Left kidney (tissue), 2 donors: ENCODE data around the gene HS3ST3B1. TPM values are rescaled to one million over a fixed set of nuclear protein-coding genes. Genes with fewer than 3 reads are reported as not detected.

Experiments used
- DNase-seq: peaks from one replicate; pipeline ENCODE4 v3.0.0-alpha.2; 2013
- polyA plus RNA-seq: library from polyadenylated mRNA; unstranded; fragments of 120-200 nt; gene quantifications from one replicate; pipeline ENCODE4 v1.2.1, GENCODE V29; 2013; ENCODE audit not compliant: insufficient read length

The HS3ST3B1 gene
- polyA plus RNA-seq, 1 donor: 26.8 TPM

DNA sequence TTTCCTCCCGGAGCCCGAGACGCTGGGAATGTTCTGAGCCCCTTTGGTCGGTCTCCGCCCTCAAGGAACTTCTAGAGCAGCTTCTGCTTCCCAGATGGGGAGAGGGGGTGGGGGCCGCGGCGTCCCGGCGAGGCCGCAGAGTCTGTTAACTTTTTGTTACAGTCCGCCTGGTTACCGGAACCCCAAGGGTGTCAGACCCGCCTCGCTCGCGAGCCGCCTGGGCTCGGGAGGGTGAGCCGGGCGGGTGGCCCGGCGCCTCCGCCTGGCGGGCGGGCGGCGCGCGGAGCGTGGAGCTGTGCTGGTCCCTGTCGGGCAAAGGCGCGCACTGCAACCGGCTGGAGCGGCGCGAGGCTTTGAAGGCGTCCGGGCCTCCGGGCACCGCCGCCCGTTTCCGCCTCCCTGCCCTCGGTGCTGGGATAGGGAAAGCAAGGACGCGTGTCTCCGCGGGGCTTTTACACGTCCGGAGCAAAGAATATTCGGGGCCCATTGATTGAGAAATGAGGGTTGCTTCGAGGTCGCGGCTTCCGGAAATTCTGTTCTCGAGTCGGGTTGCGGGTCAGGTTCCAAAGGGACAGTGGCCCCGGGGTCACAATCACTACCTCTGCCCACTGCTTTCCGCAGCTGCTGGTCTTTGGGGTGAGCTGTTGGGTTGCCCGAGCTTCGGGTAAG, 1.7 kb downstream of the HS3ST3B1 start:
- no peak for DNase-seq

DNA sequence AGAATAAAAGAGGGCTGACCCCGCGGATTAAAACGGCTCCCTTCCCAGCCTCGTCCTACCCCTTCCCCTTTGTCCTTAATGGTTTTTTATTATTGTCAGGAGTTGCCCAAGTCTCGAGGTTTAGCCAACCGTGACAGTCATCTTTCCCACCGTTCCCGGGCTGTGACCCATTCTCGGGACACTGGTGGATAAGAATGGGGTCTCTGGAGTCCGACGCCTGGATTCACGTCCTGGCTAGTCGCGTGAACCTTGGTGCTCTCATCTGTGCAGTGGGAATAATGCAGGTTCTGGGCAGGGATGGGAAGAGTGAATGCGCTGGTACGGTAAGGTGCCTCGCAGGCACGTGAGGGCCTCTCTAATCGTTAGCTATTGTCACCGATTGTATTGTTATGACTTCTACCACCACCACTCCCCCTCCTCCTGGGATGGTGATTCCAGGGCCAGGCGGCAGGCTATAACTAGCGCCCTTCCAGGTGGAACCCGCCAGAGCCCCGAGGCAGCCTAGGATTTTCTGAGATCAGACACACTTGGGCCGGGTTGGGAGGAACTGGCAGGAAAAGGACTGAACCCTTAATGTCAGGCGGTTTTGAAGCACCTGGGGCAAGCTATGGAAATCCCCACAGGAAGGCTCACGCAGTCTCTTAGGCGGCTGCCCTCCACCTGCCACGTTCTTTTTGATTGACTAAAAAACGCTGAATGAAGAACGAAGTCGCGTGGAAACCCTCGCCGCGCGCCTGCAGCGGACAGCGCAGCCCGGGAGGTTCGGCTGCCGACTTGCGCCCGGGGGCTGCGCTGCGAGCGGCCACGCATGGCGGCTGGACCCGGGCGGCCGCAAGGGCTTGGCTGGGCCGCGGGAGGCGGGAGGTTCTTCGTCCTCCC, 2.7 kb downstream of the HS3ST3B1 start:
- DNase-seq: no peak

DNA sequence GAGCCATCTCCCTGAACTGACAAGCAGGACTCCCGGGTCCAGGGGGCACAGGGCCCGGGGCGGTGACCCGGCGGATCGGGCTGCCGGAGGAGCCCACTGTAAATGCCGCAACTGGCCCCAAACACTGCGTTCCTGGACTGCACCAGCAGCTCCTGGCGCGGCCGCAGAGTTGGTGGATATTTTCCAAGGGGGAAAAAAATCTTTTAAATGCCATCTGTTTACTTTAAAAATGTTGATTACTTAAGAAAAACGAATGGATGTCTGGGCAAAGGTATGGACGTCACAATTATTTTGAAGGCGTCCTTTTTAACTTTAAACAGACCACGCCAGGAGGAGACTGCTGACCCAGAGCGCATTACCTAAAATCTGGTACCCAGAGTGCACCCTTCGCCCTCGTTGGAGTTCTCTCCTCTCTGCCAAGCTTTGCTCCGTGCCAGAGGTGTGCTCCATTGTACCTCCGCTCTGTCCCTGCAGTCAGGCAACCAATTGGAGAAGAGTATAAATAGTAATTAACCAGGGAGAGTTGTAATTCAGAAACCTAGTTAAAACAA, 3.4 kb downstream of the HS3ST3B1 start:
- no peak for DNase-seq

DNA sequence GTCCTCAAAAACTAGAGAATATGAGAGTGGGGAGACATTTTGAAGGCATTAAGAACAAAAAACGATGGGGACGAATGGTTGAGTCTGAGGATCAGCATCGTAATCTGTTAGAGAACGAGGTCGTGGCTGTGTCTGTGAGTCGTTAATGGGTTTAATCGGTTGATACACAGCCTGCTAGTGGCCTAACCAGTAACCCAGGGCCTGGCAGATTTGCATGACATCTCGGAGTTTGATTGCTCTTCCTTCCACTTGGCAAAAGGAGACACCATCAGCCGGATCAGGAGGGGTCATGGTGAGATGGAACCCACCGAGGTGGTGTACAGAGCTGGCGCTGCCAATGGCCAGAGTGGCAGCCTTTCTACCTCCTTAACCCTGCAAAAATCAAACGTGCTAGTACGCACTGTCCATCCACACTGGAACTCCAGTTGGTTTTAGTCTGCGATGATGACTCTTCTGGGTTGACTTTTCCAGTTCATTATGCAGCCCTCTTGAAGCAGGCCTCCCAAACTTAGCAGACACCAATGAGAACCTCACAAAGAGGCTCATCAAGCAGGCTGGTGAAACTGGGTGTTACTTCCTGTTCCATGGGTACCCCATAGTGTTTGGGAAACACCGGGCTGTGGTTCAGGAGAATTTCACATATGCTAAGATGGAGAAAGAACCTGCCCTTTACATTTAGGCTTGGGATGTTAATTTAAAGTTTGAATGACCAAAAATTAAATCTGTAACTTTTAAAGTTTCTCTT, 4.1 kb downstream of the HS3ST3B1 start:
- DNase-seq: no peak

DNA sequence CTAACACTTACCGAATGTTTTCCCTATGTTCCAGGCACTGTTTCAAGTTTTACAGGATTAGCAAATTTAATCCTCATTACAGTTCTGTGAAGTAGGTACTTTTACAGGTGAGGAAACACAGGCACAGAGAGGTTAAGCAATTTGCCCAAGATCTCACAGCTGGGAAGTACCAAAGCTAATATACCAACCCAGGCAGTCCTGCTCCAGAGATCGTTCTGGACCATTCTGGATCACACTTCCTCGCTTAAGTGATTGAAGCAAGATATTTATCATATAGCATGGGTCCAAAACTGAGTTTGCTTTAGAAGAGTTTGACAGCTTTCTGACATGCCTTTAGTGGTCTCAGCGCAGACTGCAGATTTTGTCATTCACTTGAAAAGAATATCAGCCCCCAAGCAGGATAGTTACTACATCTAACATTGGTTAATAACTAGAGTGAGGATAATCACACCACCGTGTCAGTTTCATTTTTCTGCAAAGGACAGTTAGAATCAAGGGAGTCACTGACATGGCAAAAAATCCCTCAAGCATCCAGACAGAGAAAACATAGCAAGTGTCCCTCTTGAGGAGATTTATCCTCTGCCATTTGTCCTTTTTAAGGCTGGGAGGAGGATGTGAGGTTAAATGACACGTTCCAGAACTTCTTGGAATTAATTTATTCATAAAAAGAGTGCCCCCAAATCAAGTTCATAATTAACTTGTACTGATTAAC, 5.1 kb downstream of the HS3ST3B1 start:
- DNase-seq: no peak

DNA sequence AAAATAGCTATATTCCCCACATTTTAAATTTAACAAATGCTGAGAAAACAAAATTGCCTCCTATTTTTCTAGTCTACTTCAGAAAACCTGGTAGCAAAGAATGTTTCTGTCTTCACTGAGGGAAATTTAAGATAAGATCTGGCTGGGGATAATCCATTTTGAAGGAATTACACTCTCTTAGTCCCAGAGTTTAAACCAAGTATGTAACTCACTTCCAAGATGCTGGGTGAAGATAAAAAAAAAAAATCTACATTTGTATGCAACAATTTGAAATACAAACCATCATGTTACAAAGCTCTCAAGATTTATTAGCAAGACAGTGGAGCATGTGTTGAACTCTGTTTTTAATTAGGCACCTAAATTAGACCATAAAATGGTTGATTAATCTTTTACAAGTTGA, 5.7 kb downstream of the HS3ST3B1 start:
- DNase-seq: no peak

DNA sequence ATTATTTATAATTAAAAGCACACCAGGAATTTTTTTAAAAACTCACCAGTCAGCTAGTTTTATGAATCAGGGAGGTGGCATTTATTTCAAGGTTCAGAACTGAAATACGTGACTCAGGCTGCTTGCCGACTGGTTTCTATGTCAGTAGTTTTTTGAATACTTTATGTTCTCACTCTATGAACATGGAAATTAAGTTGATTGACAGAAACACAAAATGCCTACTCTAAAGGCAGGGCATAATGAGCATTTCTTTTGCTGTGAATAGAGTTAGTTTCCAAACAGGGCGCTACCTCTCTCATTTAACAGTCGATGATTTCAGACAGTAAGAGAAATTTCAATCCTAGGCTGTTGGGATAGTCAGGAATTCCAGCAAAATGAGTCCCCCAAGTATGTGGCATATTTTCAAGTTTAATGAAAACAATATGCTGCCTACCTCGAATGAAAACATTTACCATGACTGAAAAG, 6.7 kb downstream of the HS3ST3B1 start:
- DNase-seq: no peak

DNA sequence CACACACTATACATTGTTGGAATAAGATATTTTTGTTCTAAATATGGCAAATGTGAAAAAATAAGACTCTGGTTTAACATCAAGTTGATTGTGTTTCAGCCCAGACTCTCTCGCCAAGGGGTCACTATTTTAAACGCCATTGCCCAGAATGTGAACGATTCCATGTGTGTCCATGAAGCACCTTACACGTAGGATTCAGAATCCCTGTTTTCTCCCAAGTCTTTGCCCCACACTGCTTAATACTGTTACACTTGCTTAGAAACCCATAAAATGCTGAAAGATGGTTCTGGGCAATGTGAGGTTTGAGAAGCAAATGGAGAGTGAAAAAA, 7.7 kb downstream of the HS3ST3B1 start:
- DNase-seq: no peak

DNA sequence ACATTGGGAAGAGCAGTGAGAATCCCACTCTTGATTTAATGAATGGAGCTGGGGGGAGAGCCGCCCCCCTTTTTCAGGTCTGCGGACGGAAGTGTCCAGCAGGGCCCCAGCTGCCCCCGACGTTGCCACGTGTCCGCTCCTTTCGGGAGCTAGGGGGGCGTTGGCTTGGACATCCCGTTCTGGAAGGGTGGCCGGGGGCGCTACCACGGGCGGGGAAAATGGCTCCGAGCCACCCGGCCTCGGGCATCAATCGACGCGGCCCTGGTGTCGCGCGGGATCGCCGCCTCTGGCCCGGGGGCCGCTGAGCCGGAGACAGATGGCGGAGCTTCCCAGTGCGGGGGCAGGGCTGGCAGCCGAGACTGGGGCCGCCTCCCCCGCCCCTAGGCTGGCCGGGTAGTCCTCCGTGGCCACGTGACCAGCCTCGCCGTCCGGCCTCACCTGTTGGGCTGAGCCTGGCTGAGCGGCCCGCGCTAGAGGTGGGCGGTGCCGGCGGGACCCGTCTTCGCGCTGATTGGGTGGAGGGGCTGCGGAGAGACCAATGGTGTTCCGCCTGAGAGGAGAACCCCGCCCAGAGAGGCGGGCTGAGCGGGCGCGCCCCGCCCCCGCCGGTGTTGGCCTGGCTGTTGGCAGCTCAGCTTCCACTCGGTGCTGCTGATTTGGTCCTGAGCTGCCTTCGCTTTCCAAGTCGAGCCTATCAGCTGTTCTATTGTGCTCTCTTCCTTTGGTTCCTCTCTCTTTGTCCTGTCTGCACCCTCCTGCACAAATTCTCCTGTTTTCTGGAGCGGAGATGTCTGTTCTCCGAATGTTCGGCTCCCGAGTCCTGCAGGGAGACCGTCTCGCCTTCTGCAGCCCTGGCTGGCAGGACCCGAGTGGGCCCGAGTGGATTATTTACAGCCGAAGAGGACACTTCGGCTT, 8.3 kb downstream of the HS3ST3B1 start:
- peak; percentile 90 for DNase-seq

DNA sequence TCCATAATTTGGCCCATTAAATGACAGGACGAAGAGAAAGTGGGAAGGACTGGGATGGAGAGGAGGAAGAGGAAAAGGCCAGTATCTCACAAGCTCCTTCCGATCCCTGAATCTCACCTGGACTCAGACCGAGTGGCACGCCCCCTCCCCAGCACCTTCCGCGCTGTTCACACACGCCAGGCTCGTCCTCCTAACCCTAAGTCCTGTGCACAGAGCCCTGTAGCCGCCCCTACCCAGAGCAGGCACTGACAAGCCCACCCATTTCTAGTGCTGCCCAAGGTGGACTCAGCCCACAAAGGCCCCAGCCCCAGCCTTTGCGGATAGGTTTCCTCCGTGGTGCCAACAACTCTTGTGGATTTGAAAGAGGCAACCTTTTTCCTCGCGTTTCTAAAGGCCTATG, 9.2 kb downstream of the HS3ST3B1 start:
- no peak for DNase-seq

DNA sequence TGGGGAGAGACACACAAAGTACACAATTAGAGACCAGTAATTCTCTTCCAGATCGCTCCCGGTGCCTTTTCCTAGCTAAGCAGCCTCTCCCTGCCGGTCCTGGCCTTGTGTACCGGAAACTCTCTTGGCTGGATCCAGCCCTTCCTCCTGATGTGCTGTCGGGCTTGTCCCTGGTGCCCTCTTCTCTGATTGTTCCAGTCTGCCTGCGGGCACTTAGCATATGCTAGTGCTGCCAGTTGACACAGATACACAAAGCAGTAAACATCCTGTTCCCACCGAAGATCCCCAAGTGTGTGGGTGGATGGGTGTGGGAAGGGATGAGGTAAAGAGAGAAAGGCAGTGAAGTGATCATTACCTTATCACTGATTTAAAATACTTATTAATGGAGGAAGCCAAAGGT, 9.7 kb downstream of the HS3ST3B1 start:
- no peak for DNase-seq

DNA sequence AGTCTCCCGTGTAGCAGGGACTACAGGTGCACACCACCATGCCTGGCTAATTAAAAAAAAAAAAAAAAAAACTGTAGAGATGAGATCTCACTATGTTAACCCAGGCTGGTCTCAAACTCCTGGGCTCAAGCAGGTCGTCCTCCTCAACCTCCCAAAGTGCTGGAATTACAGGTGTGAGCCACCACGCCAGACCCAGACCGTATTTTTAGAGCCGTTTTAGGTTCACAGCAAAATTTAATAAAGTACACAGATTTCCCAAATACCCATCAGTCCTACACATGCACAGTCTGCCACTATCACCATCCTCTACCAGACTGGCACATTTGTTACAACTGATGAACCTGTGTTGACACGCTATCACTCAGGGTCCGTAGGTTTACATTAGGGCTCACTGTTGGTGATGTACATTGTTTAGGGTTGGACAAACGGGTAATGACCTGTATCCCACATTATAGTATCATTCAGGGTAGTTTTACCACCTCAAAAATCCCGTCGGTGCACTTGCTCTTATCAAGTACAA, 10.4 kb downstream of the HS3ST3B1 start:
- DNase-seq: no peak

DNA sequence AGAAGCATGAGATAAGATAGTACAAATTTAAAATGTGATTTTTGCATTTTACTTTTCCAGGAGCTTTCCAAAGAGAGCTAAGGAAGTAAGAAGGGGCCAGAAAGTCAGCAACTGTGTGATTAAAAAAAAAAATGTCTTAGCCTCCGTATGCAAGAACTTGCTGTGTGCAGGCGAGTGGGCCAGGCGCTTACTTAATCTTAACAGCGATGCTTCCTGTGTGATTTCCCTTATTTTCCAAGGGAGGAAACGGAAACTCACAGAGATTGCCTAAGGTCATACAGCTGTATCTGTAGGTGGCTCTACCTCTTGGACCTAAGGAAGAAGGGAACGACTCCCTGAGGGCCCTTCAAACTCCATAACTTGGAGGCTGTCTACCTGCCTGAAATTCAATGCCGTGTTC, 11.1 kb downstream of the HS3ST3B1 start:
- no peak for DNase-seq

DNA sequence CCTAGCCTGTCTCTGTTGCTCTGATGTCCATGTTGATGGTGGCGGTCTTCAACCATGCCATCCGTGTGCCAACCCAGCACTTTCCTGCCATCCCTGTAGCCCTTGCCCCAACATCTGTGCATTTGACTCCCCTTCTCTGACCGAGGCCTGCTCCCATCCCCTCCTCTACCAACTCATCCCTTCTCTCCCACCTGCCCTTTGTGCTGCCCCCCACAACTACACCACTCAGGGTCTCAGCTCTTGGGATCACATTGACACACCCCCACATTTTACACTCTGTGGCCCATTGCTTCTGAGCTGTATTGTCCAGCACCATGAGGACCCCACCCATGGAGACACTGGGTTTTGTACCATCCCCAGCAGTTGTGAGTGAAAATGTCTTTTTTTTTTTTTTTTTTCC, 11.6 kb downstream of the HS3ST3B1 start:
- no peak for DNase-seq

DNA sequence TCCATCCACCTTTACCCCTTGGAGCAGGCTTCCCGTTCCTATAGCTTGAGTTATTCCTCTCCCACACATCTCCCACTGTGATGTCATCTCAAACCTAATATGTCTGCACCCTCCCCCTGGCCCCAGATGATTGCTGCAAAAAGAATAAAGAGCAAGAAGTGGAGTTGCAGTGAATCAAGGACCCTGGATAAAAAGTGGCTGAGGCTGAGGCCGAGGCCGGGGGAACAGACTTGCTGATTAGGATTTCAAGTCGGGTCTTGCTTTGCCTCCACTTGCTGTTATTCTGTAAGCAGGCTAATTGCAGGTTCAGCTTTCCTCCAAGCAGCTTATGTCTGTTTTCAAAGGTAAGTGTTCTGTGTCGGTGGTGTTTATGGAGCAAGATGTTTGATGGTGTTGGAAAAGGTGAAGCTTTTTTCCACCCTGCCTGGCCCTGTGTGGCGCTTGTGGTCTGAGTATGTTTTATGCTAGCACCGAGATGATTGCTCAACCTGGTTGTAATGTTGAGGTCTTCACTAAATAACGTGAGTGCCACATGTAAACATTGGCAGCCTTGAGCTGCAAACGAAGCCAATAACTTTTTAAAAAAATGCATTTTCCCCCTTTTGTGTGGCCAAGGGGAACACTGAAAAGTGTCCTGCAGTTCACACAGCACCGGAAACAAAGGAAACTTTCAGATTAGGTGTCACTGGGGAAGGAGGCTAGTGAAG, 15.4 kb downstream of the HS3ST3B1 start:
- DNase-seq: no peak

DNA sequence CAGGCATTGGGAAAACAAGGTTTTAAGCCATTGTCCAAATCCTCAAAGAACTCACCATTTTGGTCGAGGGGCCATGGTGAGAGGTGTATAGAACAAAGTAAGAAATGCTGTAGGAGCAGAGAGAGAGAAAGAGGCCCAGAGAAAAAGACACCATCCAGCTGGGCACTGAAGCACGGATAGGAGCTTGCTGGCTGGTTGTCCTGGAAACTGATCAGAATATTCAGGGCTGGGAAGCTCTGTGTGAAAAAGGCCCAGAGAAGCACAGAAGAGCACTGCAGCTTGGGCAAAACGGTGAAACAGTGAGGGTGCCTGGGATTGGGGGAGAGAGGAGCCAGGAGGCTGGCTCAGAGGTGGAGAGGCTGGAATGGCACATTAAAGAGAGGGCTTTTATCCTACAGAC, 16.5 kb downstream of the HS3ST3B1 start:
- no peak for DNase-seq

DNA sequence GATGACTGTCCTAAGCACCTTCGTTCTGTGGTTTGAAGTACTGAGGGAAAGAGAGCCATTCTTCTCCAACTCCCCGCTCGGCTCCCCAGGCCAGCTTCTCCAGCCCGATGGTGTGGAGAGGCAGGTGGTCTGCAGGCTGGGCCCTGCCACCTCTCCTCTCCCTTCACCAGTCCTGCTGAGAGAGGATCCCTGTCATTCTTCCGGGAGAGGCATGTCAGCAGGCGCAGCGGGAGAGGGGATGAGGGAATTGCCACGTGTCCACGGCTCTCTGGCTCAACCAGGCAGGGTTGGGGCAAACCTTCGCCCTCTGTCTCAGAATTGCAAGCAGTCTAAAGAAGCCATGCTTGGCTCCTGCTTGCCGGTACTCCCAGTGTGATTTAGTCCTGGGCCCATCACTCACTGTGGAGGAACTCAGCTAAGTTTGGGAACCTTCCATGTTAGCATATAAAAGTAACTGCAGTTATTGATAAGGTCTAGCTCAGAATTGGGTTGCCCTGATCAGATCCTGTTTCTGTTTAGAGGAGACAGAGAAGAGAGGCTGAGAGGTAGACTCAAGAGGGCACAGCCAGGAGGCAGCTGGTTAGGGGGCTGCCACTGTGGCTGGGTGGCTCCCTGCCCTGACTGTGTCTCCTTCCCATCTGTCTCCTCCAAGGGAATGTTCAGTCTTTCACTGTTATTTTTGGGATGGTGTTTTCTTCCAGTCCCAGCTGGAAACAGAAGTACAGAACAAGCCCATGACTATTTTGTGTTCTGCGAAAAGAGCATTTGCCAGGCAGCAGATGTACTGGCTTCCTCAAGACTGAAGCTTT, 17.4 kb downstream of the HS3ST3B1 start:
- no peak for DNase-seq

DNA sequence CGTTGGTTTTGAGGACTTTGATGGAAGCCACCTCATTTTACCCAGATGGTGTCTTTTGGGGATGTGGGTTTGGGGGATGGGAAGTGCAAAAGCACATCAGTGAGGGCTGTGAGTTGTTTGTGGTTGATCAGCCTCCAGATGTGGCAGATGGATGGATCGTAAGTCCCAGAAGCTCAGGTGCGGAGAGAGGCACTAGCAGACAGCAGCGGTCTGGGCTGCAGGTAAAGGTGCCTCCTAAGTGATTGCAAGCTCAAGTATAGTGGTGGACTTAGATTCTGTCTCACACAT, 18.0 kb downstream of the HS3ST3B1 start:
- DNase-seq: no peak

DNA sequence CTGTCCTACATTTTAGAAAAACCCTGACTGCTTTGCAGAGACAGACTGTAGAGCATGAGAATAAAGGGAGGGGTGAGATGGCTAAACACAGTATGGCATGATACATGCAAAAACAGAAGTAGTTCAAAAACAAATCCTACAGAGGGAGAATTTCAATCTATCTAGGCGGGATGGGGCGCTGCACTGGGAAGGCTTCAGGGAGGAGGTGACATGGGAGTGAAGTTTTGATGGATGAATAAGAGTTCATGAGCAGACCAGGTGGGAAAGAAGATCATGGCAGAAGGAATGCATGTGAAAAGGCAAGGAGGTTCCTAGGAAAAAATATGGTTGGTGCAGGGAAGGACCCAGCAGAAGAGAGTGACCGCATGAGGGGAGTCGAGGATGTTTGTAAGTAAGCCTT, 19.2 kb downstream of the HS3ST3B1 start:
- no peak for DNase-seq
